Stimulated activated CD4-positive, alpha-beta T cell treated with anti-CD3 and anti-CD28 coated beads, Interleukin-2, amount 100 ng/mL, for 48 hours (primary cell): ENCODE data around the gene SBK3.
A peak's percentile ranks its signal among the peaks of the same experiment; 100 is the strongest.
"Not testable (repeated sequence)": the region's sequence is repeated elsewhere in the genome, so short reads cannot be mapped to it uniquely, and the experiment has no call there.

Experiments used
- DNase-seq, 2 donors: peaks; one replicate each; pipeline ENCODE4 v3.0.0-alpha.2; 2020

The SBK3 gene

GRCh38 chr19:55545443-55545842 is at the start of gene SBK3:
SBK3 (minus strand) TSS chr19:55545543; CDS start chr19:55545543, 0 bp downstream.
- DNase-seq = no peak

- no peak for DNase-seq
These were observed 47.9 kb upstream of the SBK3 start for GRCh38 chr19:55593096-55593772.

GRCh38 chr19:55592391-55593090 is 47.2 kb upstream of the SBK3 start:
- no peak for DNase-seq

GRCh38 chr19:55591555-55591954 is 46.2 kb upstream of the SBK3 start:
- DNase-seq = no peak

GRCh38 chr19:55590617-55591016 is 45.3 kb upstream of the SBK3 start:
- DNase-seq = no peak

- no peak for DNase-seq
These were observed 44.8 kb upstream of the SBK3 start for GRCh38 chr19:55590109-55590508.

- DNase-seq = no peak
These were observed 43.4 kb upstream of the SBK3 start for GRCh38 chr19:55588738-55589137.

- peak; percentile 94 for DNase-seq
These were observed 41.8 kb upstream of the SBK3 start for GRCh38 chr19:55586976-55587668.

GRCh38 chr19:55585658-55586339 is 40.5 kb upstream of the SBK3 start:
- no peak for DNase-seq

- no peak for DNase-seq
These were observed 39.5 kb upstream of the SBK3 start for GRCh38 chr19:55584871-55585270.

GRCh38 chr19:55583897-55584296 is 38.6 kb upstream of the SBK3 start:
- DNase-seq = not testable (repeated sequence)

- not testable (repeated sequence) for DNase-seq
These were observed 36.9 kb upstream of the SBK3 start for GRCh38 chr19:55582284-55582683.

GRCh38 chr19:55581823-55582223 is 36.5 kb upstream of the SBK3 start:
- no peak for DNase-seq

GRCh38 chr19:55581145-55581822 is 35.9 kb upstream of the SBK3 start:
- DNase-seq = no peak

- peak; percentile 78 for DNase-seq
These were observed 35.3 kb upstream of the SBK3 start, which contains the start of gene ZNF579 for GRCh38 chr19:55580628-55581144. ZNF579 (minus strand) TSS chr19:55580848; CDS start chr19:55579639, 1,209 bp downstream.

GRCh38 chr19:55579766-55580621 is 34.7 kb upstream of the SBK3 start:
- no peak for DNase-seq

- DNase-seq = no peak
These were observed 33.7 kb upstream of the SBK3 start for GRCh38 chr19:55578761-55579747.

GRCh38 chr19:55578031-55578760 is 32.9 kb upstream of the SBK3 start:
- no peak for DNase-seq

GRCh38 chr19:55576746-55577145 is 31.4 kb upstream of the SBK3 start:
- DNase-seq = no peak
